ENCODE results near the gene NCKAP5.

DNA sequence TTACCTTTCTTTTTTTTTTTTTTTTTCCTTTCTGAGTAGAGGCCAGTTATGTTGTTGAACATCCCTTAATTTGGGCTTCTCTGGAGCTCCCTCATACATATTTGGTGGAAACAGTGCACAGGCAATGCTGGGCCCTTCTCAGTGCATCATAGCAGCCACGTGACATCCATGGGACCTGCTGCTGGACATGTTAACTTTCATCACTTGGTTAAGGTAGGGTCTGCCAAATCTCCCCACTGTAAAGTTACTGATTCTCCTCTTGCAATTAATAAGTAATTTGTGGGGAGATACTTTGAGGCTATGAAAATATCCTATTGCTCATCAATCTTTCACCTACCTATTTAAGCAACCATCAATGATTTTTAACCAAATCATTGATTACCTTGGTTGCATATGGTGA, 686.7 kb downstream of the NCKAP5 start:
- no peak for TF ChIP-seq EZH2phosphoT487 (IDR thresholded peaks at IDR 0.05; ENCODE audit: borderline replicate concordance, low read length)
- TF ChIP-seq, protein P1, sequence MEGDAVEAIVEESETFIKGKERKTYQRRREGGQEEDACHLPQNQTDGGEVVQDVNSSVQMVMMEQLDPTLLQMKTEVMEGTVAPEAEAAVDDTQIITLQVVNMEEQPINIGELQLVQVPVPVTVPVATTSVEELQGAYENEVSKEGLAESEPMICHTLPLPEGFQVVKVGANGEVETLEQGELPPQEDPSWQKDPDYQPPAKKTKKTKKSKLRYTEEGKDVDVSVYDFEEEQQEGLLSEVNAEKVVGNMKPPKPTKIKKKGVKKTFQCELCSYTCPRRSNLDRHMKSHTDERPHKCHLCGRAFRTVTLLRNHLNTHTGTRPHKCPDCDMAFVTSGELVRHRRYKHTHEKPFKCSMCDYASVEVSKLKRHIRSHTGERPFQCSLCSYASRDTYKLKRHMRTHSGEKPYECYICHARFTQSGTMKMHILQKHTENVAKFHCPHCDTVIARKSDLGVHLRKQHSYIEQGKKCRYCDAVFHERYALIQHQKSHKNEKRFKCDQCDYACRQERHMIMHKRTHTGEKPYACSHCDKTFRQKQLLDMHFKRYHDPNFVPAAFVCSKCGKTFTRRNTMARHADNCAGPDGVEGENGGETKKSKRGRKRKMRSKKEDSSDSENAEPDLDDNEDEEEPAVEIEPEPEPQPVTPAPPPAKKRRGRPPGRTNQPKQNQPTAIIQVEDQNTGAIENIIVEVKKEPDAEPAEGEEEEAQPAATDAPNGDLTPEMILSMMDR (conservative IDR thresholded peaks at IDR 0.05; ENCODE audit: low read depth, low read length) = no peak
- no peak for TF ChIP-seq EZH2 (IDR thresholded peaks at IDR 0.05; ENCODE audit: low read length, unreplicated experiment)

Measured in PC-3 (cell line).